Mesodermal cell (in vitro differentiated cells): ENCODE data around the gene RNF112.

Experiments
- H3K27ac ChIP-seq: 2 replicates; pipeline ENCODE4 v1.7.0; 2013; ENCODE audit warnings: mild to moderate bottlenecking, low read depth, low read length, moderate library complexity; ENCODE audit not compliant: severe bottlenecking
- H3K36me3 ChIP-seq: 2 replicates; pipeline ENCODE4 v1.7.1; 2013; ENCODE audit warnings: mild to moderate bottlenecking, low read length, moderate library complexity; ENCODE audit not compliant: control insufficient read depth, insufficient read depth
- H3K4me1 ChIP-seq: one replicate; pipeline ENCODE4 v1.7.1; 2013; ENCODE audit warnings: mild to moderate bottlenecking, low read length; ENCODE audit not compliant: insufficient read depth, control insufficient read depth, poor library complexity, severe bottlenecking
- H3K4me3 ChIP-seq: 2 replicates; pipeline ENCODE4 v1.7.0; 2013; ENCODE audit warnings: low read length, control low read depth, mild to moderate bottlenecking; ENCODE audit not compliant: insufficient read depth, poor library complexity, severe bottlenecking; ENCODE audit errors: extremely low read depth
- H3K9me3 ChIP-seq: 2 replicates; pipeline ENCODE4 v1.7.1; 2013; ENCODE audit warnings: mild to moderate bottlenecking, low read length, moderate library complexity; ENCODE audit not compliant: control insufficient read depth
- WGBS, 2 experiments: methylation state at CpG; one replicate each; pipeline ENCODE4 v1.1.5; 2013; ENCODE audit warnings: missing lambda C conversion rate in 2 of 2; ENCODE audit not compliant: insufficient coverage in 2 of 2; 5-methylcytosine and 5-hydroxymethylcytosine counted together

The RNF112 gene

GRCh38 chr17:19391432-19391831 is 19.6 kb upstream of the RNF112 start:
- Histone ChIP-seq H3K4me1 (peaks cover 19% of the 10 kb centered on the region), H3K9me3 (no peaks in the 10 kb centered on the region), H3K27ac (no peak overlapping the region), H3K4me3 (no peak overlapping the region), H3K36me3 (no peaks in the 10 kb centered on the region)
- 80 to 81% methylated on average over 1 to 5 of the region's 7 CpGs for WGBS, 2 experiments

GRCh38 chr17:19392303-19392702 is 18.7 kb upstream of the RNF112 start:
- no peaks in the 10 kb centered on the region for H3K36me3 ChIP-seq
- 79 to 100% methylated on average over 2 to 4 of the region's 7 CpGs for WGBS, 2 experiments
- no peak overlapping the region for H3K27ac ChIP-seq
- no peaks in the 10 kb centered on the region for H3K9me3 ChIP-seq
- H3K4me1 ChIP-seq, result peaks cover 10% of the 10 kb centered on the region
- no peak overlapping the region for H3K4me3 ChIP-seq

- H3K4me1 ChIP-seq, result no peaks in the 10 kb centered on the region
- 56 to 68% methylated on average over 3 of the region's 6 CpGs for WGBS, 2 experiments
- H3K36me3 ChIP-seq, result no peaks in the 10 kb centered on the region
- no peaks in the 10 kb centered on the region for H3K9me3 ChIP-seq
- no peak overlapping the region for H3K4me3 ChIP-seq
- H3K27ac ChIP-seq, result no peak overlapping the region
These were observed 13.4 kb upstream of the RNF112 start for GRCh38 chr17:19397556-19398041.

- WGBS, 2 experiments, result 86 to 100% methylated on average over 1 of the region's 2 CpGs
- H3K36me3 ChIP-seq, result no peaks in the 10 kb centered on the region
- H3K4me3 ChIP-seq, result no peak overlapping the region
- H3K9me3 ChIP-seq, result no peaks in the 10 kb centered on the region
- H3K4me1 ChIP-seq, result no peaks in the 10 kb centered on the region
- no peak overlapping the region for H3K27ac ChIP-seq
These were observed 12.5 kb upstream of the RNF112 start for GRCh38 chr17:19398301-19399181.

- Histone ChIP-seq H3K36me3 (no peaks in the 10 kb centered on the region), H3K4me3 (no peak overlapping the region), H3K9me3 (no peaks in the 10 kb centered on the region), H3K27ac (no peak overlapping the region), H3K4me1 (no peaks in the 10 kb centered on the region)
- WGBS, 2 experiments, result 89 to 93% methylated on average over 3 of the region's 3 CpGs
These were observed 11.1 kb upstream of the RNF112 start for GRCh38 chr17:19399750-19400450.

- H3K27ac ChIP-seq, result no peak overlapping the region
- no peaks in the 10 kb centered on the region for H3K4me1 ChIP-seq
- WGBS, 2 experiments, result 83 to 97% methylated on average over 6 to 7 of the region's 8 CpGs
- no peak overlapping the region for H3K4me3 ChIP-seq
- no peaks in the 10 kb centered on the region for H3K9me3 ChIP-seq
- H3K36me3 ChIP-seq, result no peaks in the 10 kb centered on the region
These were observed 9.6 kb upstream of the RNF112 start for GRCh38 chr17:19401321-19402010.

GRCh38 chr17:19402171-19402570 is 8.9 kb upstream of the RNF112 start:
- Histone ChIP-seq H3K36me3 (no peaks in the 10 kb centered on the region), H3K27ac (no peak overlapping the region), H3K4me3 (no peak overlapping the region), H3K9me3 (no peaks in the 10 kb centered on the region), H3K4me1 (no peaks in the 10 kb centered on the region)
- 100% methylated on average over 1 of the region's 1 CpG; no CpG with 5 or more reads in 1 of the 2 experiments for WGBS, 2 experiments

GRCh38 chr17:19403021-19403420 is 8.0 kb upstream of the RNF112 start:
- 95% methylated on average over 3 to 4 of the region's 4 CpGs for WGBS, 2 experiments
- H3K4me1 ChIP-seq, result no peaks in the 10 kb centered on the region
- H3K4me3 ChIP-seq, result no peak overlapping the region
- no peak overlapping the region for H3K27ac ChIP-seq
- H3K9me3 ChIP-seq, result no peaks in the 10 kb centered on the region
- no peaks in the 10 kb centered on the region for H3K36me3 ChIP-seq

GRCh38 chr17:19404264-19404663 is 6.8 kb upstream of the RNF112 start:
- Histone ChIP-seq H3K4me3 (no peak overlapping the region), H3K9me3 (no peaks in the 10 kb centered on the region)
- WGBS, 2 experiments, result 100% methylated on average over 1 of the region's 1 CpG

GRCh38 chr17:19405114-19405513 is 5.9 kb upstream of the RNF112 start:
- H3K36me3 ChIP-seq, result no peaks in the 10 kb centered on the region
- 88 to 96% methylated on average over 4 to 5 of the region's 5 CpGs for WGBS, 2 experiments
- H3K27ac ChIP-seq, result no peak overlapping the region
- no peak overlapping the region for H3K4me3 ChIP-seq
- no peaks in the 10 kb centered on the region for H3K4me1 ChIP-seq
- H3K9me3 ChIP-seq, result no peaks in the 10 kb centered on the region

More at GRCh38 chr17:19404264-19404663, 6.8 kb upstream of the RNF112 start:
- Histone ChIP-seq H3K4me1 (no peaks in the 10 kb centered on the region), H3K36me3 (no peaks in the 10 kb centered on the region), H3K27ac (no peak overlapping the region)
